MM.1S (cell line): ENCODE data around the gene PAQR7.

Experiments
- DNase-seq: peaks from one replicate; pipeline ENCODE4 v3.0.0-alpha.2; 2015
- H2AFZ ChIP-seq: fragments of 300-600 bp; sonication (generic); 2 replicates; pipeline ENCODE4 v1.6.0; 2016; ENCODE audit warnings: antibody characterized with exemption, low read length
- H3F3A ChIP-seq: fragments of 300-600 bp; sonication (generic); 2 replicates; pipeline ENCODE4 v1.6.1; 2016; ENCODE audit warnings: mild to moderate bottlenecking, antibody characterized with exemption, low read length, moderate library complexity, mixed read lengths; ENCODE audit not compliant: insufficient read depth
- H3K27ac ChIP-seq: fragments of 300-600 bp; sonication (generic); 2 replicates; pipeline ENCODE4 v1.5.1; 2016; ENCODE audit warnings: mild to moderate bottlenecking, low read length
- H3K27me3 ChIP-seq: fragments of 300-600 bp; sonication (generic); replicated peaks from 2 replicates; pipeline ENCODE4 v1.6.0; 2016; ENCODE audit warnings: low read length; ENCODE audit not compliant: insufficient read depth
- H3K36me3 ChIP-seq: fragments of 300-600 bp; sonication (generic); replicated peaks from 2 replicates; pipeline ENCODE4 v1.6.1; 2016; ENCODE audit warnings: mild to moderate bottlenecking, low read length, mixed read lengths; ENCODE audit not compliant: insufficient read depth
- H3K4me1 ChIP-seq: fragments of 300-600 bp; sonication (generic); 2 replicates; pipeline ENCODE4 v1.6.1; 2016; ENCODE audit warnings: low read length, mixed read lengths
- H3K4me2 ChIP-seq: fragments of 300-600 bp; sonication (generic); 2 replicates; pipeline ENCODE4 v1.6.0; 2016; ENCODE audit warnings: low read depth, low read length
- H3K4me3 ChIP-seq: fragments of 300-600 bp; sonication (generic); 2 replicates; pipeline ENCODE4 v1.5.1; 2016; ENCODE audit warnings: low read length, mixed read lengths
- H3K79me2 ChIP-seq: fragments of 300-600 bp; sonication (generic); 2 replicates; pipeline ENCODE4 v1.6.1; 2016; ENCODE audit warnings: mixed run types, low read length, mixed read lengths
- H3K9ac ChIP-seq: fragments of 300-600 bp; sonication (generic); 2 replicates; pipeline ENCODE4 v1.6.1; 2016; ENCODE audit warnings: low read length, mixed read lengths
- H3K9me2 ChIP-seq: fragments of 300-600 bp; sonication (generic); replicated peaks from 2 replicates; pipeline ENCODE4 v1.6.1; 2016; ENCODE audit warnings: mild to moderate bottlenecking, low read length, mixed read lengths; ENCODE audit not compliant: insufficient read depth
- H3K9me3 ChIP-seq: fragments of 300-600 bp; sonication (generic); replicated peaks from 2 replicates; pipeline ENCODE4 v1.6.1; 2016; ENCODE audit warnings: mild to moderate bottlenecking, low read length, mixed read lengths; ENCODE audit not compliant: insufficient read depth
- H4K20me1 ChIP-seq: fragments of 300-600 bp; sonication (generic); 2 replicates; pipeline ENCODE4 v1.6.1; 2016; ENCODE audit warnings: mild to moderate bottlenecking, low read length, moderate library complexity, mixed read lengths; ENCODE audit not compliant: insufficient read depth
- CTCF ChIP-seq: fragments of 300-600 bp; sonication (generic); IDR thresholded peaks from 2 replicates; pipeline ENCODE4 v1.5.1; 2016; ENCODE audit warnings: antibody characterized with exemption, low read length, mixed read lengths
- EZH2 ChIP-seq: fragments of 300-600 bp; sonication (generic); optimal IDR thresholded peaks from 2 replicates; pipeline ENCODE3; 2017; ENCODE audit warnings: low read depth, mild to moderate bottlenecking, antibody characterized with exemption, low read length, mixed read lengths
- EZH2phosphoT487 ChIP-seq: fragments of 300-600 bp; sonication (generic); IDR thresholded peaks from 2 replicates; pipeline ENCODE4 v1.6.1; 2018; ENCODE audit warnings: antibody characterized with exemption, low read length

The PAQR7 gene

DNA sequence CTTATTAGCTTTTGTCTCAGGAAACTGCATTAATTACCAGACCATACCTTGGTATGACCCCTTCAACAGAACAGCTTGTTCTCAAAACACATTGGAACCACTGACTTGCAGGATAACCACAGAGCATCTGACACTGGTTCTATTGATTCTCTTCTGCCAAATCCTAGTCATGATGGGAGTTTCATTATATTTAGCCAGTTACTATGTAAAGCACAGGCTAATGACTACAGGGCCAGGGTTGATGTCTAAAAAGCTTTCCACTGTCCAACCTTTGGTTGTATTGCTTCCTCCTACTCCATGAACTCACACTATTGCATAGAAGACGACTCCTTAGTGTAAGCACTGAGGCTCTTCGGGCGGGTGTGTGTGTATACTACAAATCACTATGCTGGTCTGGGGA is 27.0 kb upstream of the PAQR7 start:
- no peak overlapping the region for H3K4me3 ChIP-seq
- H3K9me2 ChIP-seq = no peaks in the 10 kb centered on the region
- no peak overlapping the region for H3K4me2 ChIP-seq
- H3F3A ChIP-seq = peaks cover 25% of the 10 kb centered on the region
- no peak overlapping the region for H3K27ac ChIP-seq
- peaks cover 57% of the 10 kb centered on the region for H3K79me2 ChIP-seq
- no peak overlapping the region for H2AFZ ChIP-seq
- H4K20me1 ChIP-seq = no peaks in the 10 kb centered on the region
- peaks cover 17% of the 10 kb centered on the region for H3K4me1 ChIP-seq
- DNase-seq = no peak
- no peak overlapping the region for H3K9ac ChIP-seq
- H3K9me3 ChIP-seq = no peaks in the 10 kb centered on the region
- peaks cover 8% of the 10 kb centered on the region; the same call in 1 of the 2 replicates for H3K27me3 ChIP-seq
- H3K36me3 ChIP-seq = peaks cover 33% of the 10 kb centered on the region
- no peak for TF ChIP-seq CTCF

- H3K9me2 ChIP-seq = no peaks in the 10 kb centered on the region
- no peak for DNase-seq
- peaks cover 33% of the 10 kb centered on the region for H3K36me3 ChIP-seq
- H3K79me2 ChIP-seq = peaks cover 53% of the 10 kb centered on the region
- H3K4me1 ChIP-seq = peaks cover 13% of the 10 kb centered on the region
- H3K4me3 ChIP-seq = no peak overlapping the region
- H3K9me3 ChIP-seq = no peaks in the 10 kb centered on the region
- no peak overlapping the region for H2AFZ ChIP-seq
- TF ChIP-seq EZH2phosphoT487 (no peak), CTCF (no peak), EZH2 (no peak)
- peaks cover 22% of the 10 kb centered on the region for H3F3A ChIP-seq
- no peak overlapping the region for H3K9ac ChIP-seq
- no peaks in the 10 kb centered on the region for H3K27me3 ChIP-seq
- no peaks in the 10 kb centered on the region for H4K20me1 ChIP-seq
- no peak overlapping the region for H3K27ac ChIP-seq
- H3K4me2 ChIP-seq = no peak overlapping the region
Observed at GRCh38 chr1:25900219-25900618, 24.7 kb upstream of the PAQR7 start.

DNA sequence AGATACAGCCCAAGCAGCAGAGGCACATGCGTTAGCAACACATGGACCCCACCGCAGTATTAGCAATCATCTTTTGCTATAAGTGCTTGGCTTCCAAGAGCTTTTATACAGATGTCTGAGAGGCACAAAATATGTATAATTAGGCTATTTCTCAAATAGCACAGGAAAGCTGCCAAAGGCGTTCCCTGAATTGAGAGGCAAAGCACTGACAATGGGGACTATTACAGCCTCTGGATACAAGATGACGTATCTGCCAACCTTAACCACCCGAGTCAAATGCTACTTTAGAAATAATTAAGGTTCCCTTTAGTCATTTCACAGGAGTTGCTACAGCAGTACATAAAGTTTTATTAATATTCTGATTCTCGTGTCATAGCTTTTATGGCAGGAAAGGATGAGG is 24.3 kb upstream of the PAQR7 start:
- Histone ChIP-seq H2AFZ (no peak overlapping the region), H3K9me2 (no peaks in the 10 kb centered on the region), H3K27me3 (no peaks in the 10 kb centered on the region), H3F3A (peaks cover 17% of the 10 kb centered on the region), H4K20me1 (no peaks in the 10 kb centered on the region), H3K36me3 (peaks cover 33% of the 10 kb centered on the region), H3K4me2 (no peak overlapping the region), H3K27ac (no peak overlapping the region), H3K9me3 (no peaks in the 10 kb centered on the region), H3K4me1 (peaks cover 13% of the 10 kb centered on the region), H3K4me3 (no peak overlapping the region), H3K79me2 (peaks cover 49% of the 10 kb centered on the region), H3K9ac (no peak overlapping the region)
- TF ChIP-seq CTCF (no peak), EZH2phosphoT487 (no peak), EZH2 (no peak)
- DNase-seq = no peak
